ENCODE results near the gene TMCO4.

The TMCO4 gene

DNA sequence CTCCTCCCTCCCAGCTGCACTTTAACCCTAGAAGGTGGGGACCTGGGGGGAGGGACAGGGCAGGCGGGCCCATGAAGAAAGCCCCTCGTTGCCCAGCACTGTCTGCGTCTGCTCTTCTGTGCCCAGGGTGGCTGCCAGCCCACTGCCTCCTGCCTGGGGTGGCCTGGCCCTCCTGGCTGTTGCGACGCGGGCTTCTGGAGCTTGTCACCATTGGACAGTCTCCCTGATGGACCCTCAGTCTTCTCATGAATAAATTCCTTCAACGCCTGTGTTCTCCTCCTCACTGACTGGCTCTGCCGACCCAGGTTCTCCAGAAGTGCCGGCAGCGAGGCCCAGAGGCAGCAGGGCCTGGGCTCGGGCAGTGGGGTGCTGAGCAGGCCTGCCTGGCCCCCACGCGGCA lies 141.5 kb downstream of the TMCO4 start:
- Histone ChIP-seq H3K9ac (ENCODE audit: low read depth, low read length, poor library complexity, severe bottlenecking) (no peak overlapping the region), H3K79me2 (ENCODE audit: insufficient read depth, low read length) (no peaks in the 10 kb centered on the region), H3K9me3 (ENCODE audit: insufficient read depth, low read depth, low read length) (no peaks in the 10 kb centered on the region), H3K4me2 (ENCODE audit: low read depth, low read length, poor library complexity, severe bottlenecking) (no peak overlapping the region), H3K27me3 (ENCODE audit: insufficient read depth, low read length, poor library complexity, severe bottlenecking) (no peaks in the 10 kb centered on the region), H4K20me1 (ENCODE audit: insufficient read depth, low read length, poor library complexity, severe bottlenecking) (no peaks in the 10 kb centered on the region), H3K36me3 (ENCODE audit: insufficient read depth, low read length) (no peaks in the 10 kb centered on the region), H2AFZ (ENCODE audit: low read length) (no peak overlapping the region), H3F3A (ENCODE audit: low read depth) (no peaks in the 10 kb centered on the region), H3K4me3 (ENCODE audit: low read length, poor library complexity, severe bottlenecking) (no peak overlapping the region), H3K9me2 (replicated peaks; ENCODE audit: low read depth, low read length) (no peaks in the 10 kb centered on the region), H3K4me1 (ENCODE audit: insufficient read depth, low read length, poor library complexity, severe bottlenecking) (peaks cover 6% of the 10 kb centered on the region)
- TF ChIP-seq, protein P1, sequence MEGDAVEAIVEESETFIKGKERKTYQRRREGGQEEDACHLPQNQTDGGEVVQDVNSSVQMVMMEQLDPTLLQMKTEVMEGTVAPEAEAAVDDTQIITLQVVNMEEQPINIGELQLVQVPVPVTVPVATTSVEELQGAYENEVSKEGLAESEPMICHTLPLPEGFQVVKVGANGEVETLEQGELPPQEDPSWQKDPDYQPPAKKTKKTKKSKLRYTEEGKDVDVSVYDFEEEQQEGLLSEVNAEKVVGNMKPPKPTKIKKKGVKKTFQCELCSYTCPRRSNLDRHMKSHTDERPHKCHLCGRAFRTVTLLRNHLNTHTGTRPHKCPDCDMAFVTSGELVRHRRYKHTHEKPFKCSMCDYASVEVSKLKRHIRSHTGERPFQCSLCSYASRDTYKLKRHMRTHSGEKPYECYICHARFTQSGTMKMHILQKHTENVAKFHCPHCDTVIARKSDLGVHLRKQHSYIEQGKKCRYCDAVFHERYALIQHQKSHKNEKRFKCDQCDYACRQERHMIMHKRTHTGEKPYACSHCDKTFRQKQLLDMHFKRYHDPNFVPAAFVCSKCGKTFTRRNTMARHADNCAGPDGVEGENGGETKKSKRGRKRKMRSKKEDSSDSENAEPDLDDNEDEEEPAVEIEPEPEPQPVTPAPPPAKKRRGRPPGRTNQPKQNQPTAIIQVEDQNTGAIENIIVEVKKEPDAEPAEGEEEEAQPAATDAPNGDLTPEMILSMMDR (conservative IDR thresholded peaks at IDR 0.05; ENCODE audit: low read length), result no peak
- no peak for TF ChIP-seq EZH2phosphoT487 (IDR thresholded peaks at IDR 0.05; ENCODE audit: borderline replicate concordance)

DNA sequence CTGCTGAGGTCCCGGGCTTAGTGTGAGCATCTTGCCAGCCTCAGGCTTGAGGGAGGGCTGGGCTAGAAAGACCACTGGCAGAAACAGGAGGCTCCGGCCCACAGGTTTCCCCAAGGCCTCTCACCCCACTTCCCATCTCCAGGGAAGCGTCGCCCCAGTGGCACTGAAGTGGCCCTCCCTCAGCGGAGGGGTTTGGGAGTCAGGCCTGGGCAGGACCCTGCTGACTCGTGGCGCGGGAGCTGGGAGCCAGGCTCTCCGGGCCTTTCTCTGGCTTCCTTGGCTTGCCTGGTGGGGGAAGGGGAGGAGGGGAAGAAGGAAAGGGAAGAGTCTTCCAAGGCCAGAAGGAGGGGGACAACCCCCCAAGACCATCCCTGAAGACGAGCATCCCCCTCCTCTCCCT lies 142.2 kb downstream of the TMCO4 start:
- H3K9ac ChIP-seq (ENCODE audit: low read depth, low read length, poor library complexity, severe bottlenecking), result no peak overlapping the region
- H3K4me1 ChIP-seq (ENCODE audit: insufficient read depth, low read length, poor library complexity, severe bottlenecking), result peaks cover 6% of the 10 kb centered on the region
- no peaks in the 10 kb centered on the region for H3F3A ChIP-seq (ENCODE audit: low read depth)
- no peaks in the 10 kb centered on the region for H3K36me3 ChIP-seq (ENCODE audit: insufficient read depth, low read length)
- no peaks in the 10 kb centered on the region for H3K9me3 ChIP-seq (ENCODE audit: insufficient read depth, low read depth, low read length)
- H3K9me2 ChIP-seq (replicated peaks; ENCODE audit: low read depth, low read length), result no peaks in the 10 kb centered on the region
- H3K4me3 ChIP-seq (ENCODE audit: low read length, poor library complexity, severe bottlenecking), result no peak overlapping the region
- no peaks in the 10 kb centered on the region for H3K27me3 ChIP-seq (ENCODE audit: insufficient read depth, low read length, poor library complexity, severe bottlenecking)
- no peak overlapping the region for H3K4me2 ChIP-seq (ENCODE audit: low read depth, low read length, poor library complexity, severe bottlenecking)
- H4K20me1 ChIP-seq (ENCODE audit: insufficient read depth, low read length, poor library complexity, severe bottlenecking), result no peaks in the 10 kb centered on the region
- no peak for TF ChIP-seq EZH2phosphoT487 (IDR thresholded peaks at IDR 0.05; ENCODE audit: borderline replicate concordance)
- TF ChIP-seq, protein P1 (conservative IDR thresholded peaks at IDR 0.05; ENCODE audit: low read length), result no peak
- H2AFZ ChIP-seq (ENCODE audit: low read length), result no peak overlapping the region
- H3K79me2 ChIP-seq (ENCODE audit: insufficient read depth, low read length), result no peaks in the 10 kb centered on the region

DNA sequence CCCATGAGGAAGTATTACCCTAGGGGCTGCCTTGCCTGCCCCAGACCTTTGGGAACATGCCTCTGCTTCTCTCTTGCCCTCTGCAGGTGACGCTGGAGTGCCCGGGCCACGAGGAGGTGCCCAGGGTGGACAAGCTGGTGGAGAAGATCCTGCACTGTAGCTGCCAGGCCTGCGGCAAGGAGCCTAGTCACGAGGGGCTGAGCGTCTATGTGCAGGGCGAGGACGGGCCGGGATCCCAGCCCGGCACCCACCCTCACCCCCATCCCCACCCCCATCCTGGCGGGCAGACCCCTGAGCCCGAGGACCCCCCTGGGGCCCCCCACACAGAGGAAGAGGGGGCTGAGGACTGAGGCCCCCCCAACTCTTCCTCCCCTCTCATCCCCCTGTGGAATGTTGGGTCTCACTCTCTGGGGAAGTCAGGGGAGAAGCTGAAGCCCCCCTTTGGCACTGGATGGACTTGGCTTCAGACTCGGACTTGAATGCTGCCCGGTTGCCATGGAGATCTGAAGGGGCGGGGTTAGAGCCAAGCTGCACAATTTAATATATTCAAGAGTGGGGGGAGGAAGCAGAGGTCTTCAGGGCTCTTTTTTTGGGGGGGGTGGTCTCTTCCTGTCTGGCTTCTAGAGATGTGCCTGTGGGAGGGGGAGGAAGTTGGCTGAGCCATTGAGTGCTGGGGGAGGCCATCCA lies 142.8 kb downstream of the TMCO4 start:
- no peaks in the 10 kb centered on the region for H3F3A ChIP-seq (ENCODE audit: low read depth)
- H3K4me2 ChIP-seq (ENCODE audit: low read depth, low read length, poor library complexity, severe bottlenecking), result no peak overlapping the region
- peaks cover 6% of the 10 kb centered on the region for H3K4me1 ChIP-seq (ENCODE audit: insufficient read depth, low read length, poor library complexity, severe bottlenecking)
- H3K79me2 ChIP-seq (ENCODE audit: insufficient read depth, low read length), result no peaks in the 10 kb centered on the region
- H4K20me1 ChIP-seq (ENCODE audit: insufficient read depth, low read length, poor library complexity, severe bottlenecking), result no peaks in the 10 kb centered on the region
- no peak overlapping the region for H3K4me3 ChIP-seq (ENCODE audit: low read length, poor library complexity, severe bottlenecking)
- no peaks in the 10 kb centered on the region for H3K36me3 ChIP-seq (ENCODE audit: insufficient read depth, low read length)
- no peaks in the 10 kb centered on the region for H3K9me2 ChIP-seq (replicated peaks; ENCODE audit: low read depth, low read length)
- no peak overlapping the region for H2AFZ ChIP-seq (ENCODE audit: low read length)
- H3K9ac ChIP-seq (ENCODE audit: low read depth, low read length, poor library complexity, severe bottlenecking), result no peak overlapping the region
- TF ChIP-seq, protein P1 (conservative IDR thresholded peaks at IDR 0.05; ENCODE audit: low read length), result no peak
- TF ChIP-seq EZH2phosphoT487 (IDR thresholded peaks at IDR 0.05; ENCODE audit: borderline replicate concordance), result no peak
- H3K9me3 ChIP-seq (ENCODE audit: insufficient read depth, low read depth, low read length), result no peaks in the 10 kb centered on the region
- no peaks in the 10 kb centered on the region for H3K27me3 ChIP-seq (ENCODE audit: insufficient read depth, low read length, poor library complexity, severe bottlenecking)
